NT2/D1 (cell line): ENCODE results near the gene PARM1.

ENCODE experiments used
- DNase-seq: peaks from one replicate; pipeline ENCODE4 v3.0.0-alpha.2; 2011; ENCODE audit warnings: low read depth, low spot score
- H3K27me3 ChIP-seq: 2 replicates; pipeline ENCODE4 v1.6.0; 2011; ENCODE audit warnings: mild to moderate bottlenecking; ENCODE audit not compliant: insufficient read length, insufficient read depth
- H3K36me3 ChIP-seq: 2 replicates; pipeline ENCODE4 v1.6.1; 2011; ENCODE audit warnings: mild to moderate bottlenecking, low read length, mixed read lengths; ENCODE audit not compliant: insufficient read depth, insufficient read length
- H3K4me1 ChIP-seq: 2 replicates; pipeline ENCODE4 v1.5.1; 2011; ENCODE audit not compliant: insufficient read depth, insufficient read length
- H3K4me3 ChIP-seq: 2 replicates; pipeline ENCODE4 v1.5.1; 2011; ENCODE audit warnings: low read depth; ENCODE audit not compliant: insufficient read length
- H3K9ac ChIP-seq: 2 replicates; pipeline ENCODE4 v1.6.0; 2011; ENCODE audit warnings: low read depth; ENCODE audit not compliant: insufficient read length
- H3K9me3 ChIP-seq: 2 replicates; pipeline ENCODE4 v1.5.1; 2011; ENCODE audit warnings: mild to moderate bottlenecking, low read length; ENCODE audit not compliant: insufficient read depth
- SUZ12 ChIP-seq: IDR thresholded peaks from 2 replicates; pipeline ENCODE4 v1.6.1; 2011; ENCODE audit not compliant: insufficient read length, insufficient read depth; ENCODE audit errors: extremely low read depth
- YY1 ChIP-seq: IDR thresholded peaks from 2 replicates; pipeline ENCODE4 v1.6.1; 2011; ENCODE audit not compliant: insufficient read length, insufficient read depth
- ZNF274 ChIP-seq: IDR thresholded peaks from 2 replicates; pipeline ENCODE4 v1.6.1; 2011; ENCODE audit warnings: mild to moderate bottlenecking, low read depth, low read length

PARM1 gene

GRCh38 chr4:74953647-74954046, 20.7 kb downstream of the PARM1 start:
- no peak for TF ChIP-seq YY1
- no peak for TF ChIP-seq SUZ12
- TF ChIP-seq ZNF274, result no peak
- Histone ChIP-seq H3K9me3 (no peaks in the 10 kb centered on the region), H3K36me3 (no peaks in the 10 kb centered on the region), H3K4me1 (no peaks in the 10 kb centered on the region), H3K9ac (no peak overlapping the region), H3K4me3 (no peak overlapping the region), H3K27me3 (no peaks in the 10 kb centered on the region)
- no peak for DNase-seq

GRCh38 chr4:74958881-74959280, 26.0 kb downstream of the PARM1 start:
- TF ChIP-seq ZNF274 (no peak), YY1 (no peak), SUZ12 (no peak)
- Histone ChIP-seq H3K36me3 (no peaks in the 10 kb centered on the region), H3K4me1 (no peaks in the 10 kb centered on the region), H3K9me3 (no peaks in the 10 kb centered on the region; the same call in 1 of the 2 replicates), H3K9ac (no peak overlapping the region), H3K4me3 (no peak overlapping the region), H3K27me3 (no peaks in the 10 kb centered on the region)
- no peak for DNase-seq

GRCh38 chr4:74961230-74961629, 28.3 kb downstream of the PARM1 start:
- no peaks in the 10 kb centered on the region for H3K36me3 ChIP-seq
- TF ChIP-seq YY1, result no peak
- TF ChIP-seq ZNF274, result no peak
- TF ChIP-seq SUZ12, result no peak
- DNase-seq, result no peak
- H3K9me3 ChIP-seq, result no peaks in the 10 kb centered on the region; the same call in 1 of the 2 replicates
- no peak overlapping the region for H3K4me3 ChIP-seq
- H3K27me3 ChIP-seq, result no peaks in the 10 kb centered on the region
- no peaks in the 10 kb centered on the region for H3K4me1 ChIP-seq
- H3K9ac ChIP-seq, result no peak overlapping the region

- Histone ChIP-seq H3K9ac (no peak overlapping the region), H3K4me1 (no peaks in the 10 kb centered on the region), H3K4me3 (no peak overlapping the region), H3K9me3 (no peaks in the 10 kb centered on the region; the same call in 1 of the 2 replicates), H3K36me3 (no peaks in the 10 kb centered on the region), H3K27me3 (no peaks in the 10 kb centered on the region)
- DNase-seq, result no peak
- no peak for TF ChIP-seq YY1
- no peak for TF ChIP-seq ZNF274
- no peak for TF ChIP-seq SUZ12
Measured at GRCh38 chr4:74962584-74962983, 29.7 kb downstream of the PARM1 start.

- Histone ChIP-seq H3K36me3 (no peaks in the 10 kb centered on the region), H3K9ac (no peak overlapping the region), H3K4me1 (no peaks in the 10 kb centered on the region), H3K9me3 (no peaks in the 10 kb centered on the region; the same call in 1 of the 2 replicates), H3K27me3 (no peaks in the 10 kb centered on the region), H3K4me3 (no peak overlapping the region)
- TF ChIP-seq YY1 (no peak), SUZ12 (no peak), ZNF274 (no peak)
- no peak for DNase-seq
Measured at GRCh38 chr4:74964311-74964710, 31.4 kb downstream of the PARM1 start.

- Histone ChIP-seq H3K36me3 (no peaks in the 10 kb centered on the region), H3K27me3 (no peaks in the 10 kb centered on the region), H3K9me3 (no peaks in the 10 kb centered on the region), H3K9ac (no peak overlapping the region), H3K4me1 (no peaks in the 10 kb centered on the region), H3K4me3 (no peak overlapping the region)
- no peak for DNase-seq
- TF ChIP-seq ZNF274 (no peak), YY1 (no peak), SUZ12 (no peak)
Measured at GRCh38 chr4:74967324-74967723, 34.4 kb downstream of the PARM1 start.

- H3K9me3 ChIP-seq, result no peaks in the 10 kb centered on the region
- no peaks in the 10 kb centered on the region for H3K27me3 ChIP-seq
- H3K4me1 ChIP-seq, result no peaks in the 10 kb centered on the region
- DNase-seq, result no peak
- no peaks in the 10 kb centered on the region for H3K36me3 ChIP-seq
- no peak for TF ChIP-seq SUZ12
- no peak for TF ChIP-seq YY1
- TF ChIP-seq ZNF274, result no peak
- H3K9ac ChIP-seq, result no peak overlapping the region
- H3K4me3 ChIP-seq, result no peak overlapping the region
Measured at GRCh38 chr4:74968456-74969164, 35.7 kb downstream of the PARM1 start.
